ENCODE results near the gene PTP4A2.
"Not testable (repeated sequence)": the region's sequence is repeated elsewhere in the genome, so short reads cannot be mapped to it uniquely, and the experiment has no call there.

PTP4A2 gene

GRCh38 chr1:31949862-31950261, 11.7 kb upstream of the PTP4A2 start:
- DNase-seq (ENCODE audit: low spot score) = no peak

GRCh38 chr1:31945677-31946076, 7.5 kb upstream of the PTP4A2 start:
- DNase-seq (ENCODE audit: low spot score) = not testable (repeated sequence)

GRCh38 chr1:31944205-31945089, 6.3 kb upstream of the PTP4A2 start:
- peak; percentile 88 for DNase-seq (ENCODE audit: low spot score)

DNA sequence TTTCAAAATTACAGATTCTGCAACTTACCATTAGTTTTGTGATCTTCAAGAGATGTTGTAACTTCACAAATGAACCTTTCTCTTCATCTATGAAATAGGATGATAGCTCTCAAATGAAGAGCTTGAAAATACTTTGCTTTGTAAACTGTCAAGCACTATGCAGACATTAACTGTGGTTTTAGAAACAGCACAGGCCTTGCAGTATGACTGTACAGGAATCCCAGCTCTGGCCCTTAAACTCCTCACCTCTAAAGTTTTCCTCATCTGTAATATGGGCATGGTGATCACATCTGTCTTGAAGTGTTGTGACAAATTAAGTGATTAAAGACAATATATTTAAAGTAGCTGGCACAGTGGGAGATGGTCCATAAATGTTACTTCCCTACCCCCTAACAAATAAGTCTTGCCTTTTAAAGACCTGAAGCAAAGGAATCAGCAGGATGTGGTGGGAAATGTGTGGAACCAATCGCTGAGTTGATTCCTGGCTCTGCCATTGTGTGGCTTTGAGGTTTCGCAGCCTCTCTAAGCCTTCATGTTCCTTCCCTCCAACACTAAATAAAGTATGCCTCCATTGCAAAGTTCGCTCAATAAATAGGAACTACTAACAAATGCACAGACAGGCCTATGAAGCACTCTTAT, 5.5 kb upstream of the PTP4A2 start:
- DNase-seq (ENCODE audit: low spot score) = no peak

DNA sequence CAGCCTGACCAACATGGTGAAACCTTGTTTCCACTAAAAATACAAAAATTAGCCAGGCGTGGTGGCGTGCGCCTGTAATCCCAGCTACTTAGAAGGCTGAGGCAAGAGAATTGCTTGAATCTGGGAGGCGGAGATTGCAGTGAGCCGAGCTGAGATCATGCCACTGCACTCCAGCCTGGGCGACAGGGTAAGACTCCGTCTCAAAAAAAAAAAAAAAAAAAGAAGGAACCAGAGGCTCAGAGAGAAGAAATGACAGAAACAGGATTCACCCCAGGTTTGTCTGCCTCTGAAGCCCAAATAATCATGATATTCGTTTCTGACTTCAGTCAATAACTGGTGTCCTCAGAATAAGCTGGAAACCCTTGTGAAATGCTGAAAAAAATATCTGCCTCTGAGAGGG, 3.9 kb upstream of the PTP4A2 start:
- not testable (repeated sequence) for DNase-seq (ENCODE audit: low spot score)

DNA sequence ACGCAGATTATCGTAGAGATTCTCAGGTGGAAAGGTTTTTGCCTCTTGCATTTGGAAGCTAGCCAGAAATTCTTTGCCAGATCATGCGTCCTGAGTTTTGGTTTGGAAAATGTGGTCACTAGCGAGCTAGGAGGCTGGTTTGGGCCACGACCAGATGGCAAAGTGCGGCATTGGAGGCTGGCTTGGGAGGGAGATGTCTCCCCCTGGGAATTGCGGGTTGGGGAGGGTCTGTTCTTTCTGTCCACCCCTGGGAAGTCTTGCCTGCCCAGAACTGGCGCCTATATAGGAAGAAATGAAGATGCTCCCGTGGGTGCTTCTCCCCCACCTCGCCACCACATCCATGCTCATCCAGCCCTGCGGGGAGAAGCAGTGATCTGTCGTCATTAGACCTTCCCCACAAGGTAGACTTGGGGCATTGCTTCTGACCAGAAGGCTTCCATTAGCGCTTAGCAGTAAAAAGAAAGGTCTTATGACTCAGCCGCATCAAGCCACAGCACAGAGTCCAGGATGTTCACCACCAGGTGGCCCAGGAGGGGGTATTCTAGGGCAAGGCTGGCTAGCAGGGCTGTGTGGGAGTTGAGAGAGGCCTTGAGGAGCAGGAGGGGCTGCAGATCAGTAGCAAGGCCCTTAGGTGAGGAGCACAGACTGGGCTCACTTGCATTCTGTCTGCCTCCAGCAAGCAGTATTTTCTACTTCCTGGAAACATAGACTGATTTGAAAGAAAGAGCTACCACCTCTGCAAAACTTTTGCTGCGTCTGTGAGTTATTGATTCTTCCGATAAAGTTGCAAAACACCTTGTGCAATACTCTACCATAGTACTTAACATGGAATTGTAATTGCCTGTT, 1.5 kb upstream of the PTP4A2 start:
- DNase-seq (ENCODE audit: low spot score) = peak; percentile 28

DNA sequence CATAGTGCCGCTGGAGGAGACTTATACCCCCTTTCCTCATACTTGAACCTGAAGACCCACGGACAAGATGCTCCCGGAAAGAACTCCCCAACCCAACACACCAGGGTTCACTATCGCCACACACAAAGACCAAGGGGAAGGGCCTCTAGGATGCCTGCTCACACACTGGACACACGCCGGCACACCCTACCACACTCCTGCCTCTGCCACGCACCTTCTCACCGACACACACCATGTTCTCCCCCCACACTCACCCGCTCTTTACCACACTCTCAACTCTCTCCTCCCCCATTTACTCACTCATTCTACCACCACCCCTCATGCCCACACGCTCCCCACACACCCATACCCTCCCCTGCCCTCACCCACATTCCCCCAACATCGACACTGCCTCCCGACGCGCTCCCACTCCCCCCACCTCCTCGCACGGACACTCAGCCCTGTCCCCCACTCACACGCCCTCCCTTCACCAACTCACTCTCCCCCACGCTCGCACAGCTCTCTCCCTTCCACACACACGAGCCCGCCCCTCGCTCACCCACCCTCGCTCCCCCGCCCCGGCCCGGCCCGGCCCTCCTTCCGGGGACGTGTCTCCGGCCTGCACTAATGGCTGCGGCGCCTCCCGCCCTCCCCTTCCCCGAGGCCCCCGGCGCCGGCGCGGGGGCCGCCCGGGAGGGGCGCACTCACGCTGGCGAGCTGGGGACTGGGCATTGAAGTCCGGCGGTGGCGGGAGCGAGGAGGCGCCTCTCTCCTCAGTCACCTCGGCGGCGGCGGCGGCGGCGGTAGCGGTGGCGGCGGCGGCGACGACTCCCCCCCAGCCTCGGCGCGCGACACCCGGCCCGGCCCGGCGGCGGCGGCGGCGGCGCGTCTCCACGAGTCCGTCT, 626 bp downstream of the PTP4A2 start:
- DNase-seq (ENCODE audit: low spot score) = peak; percentile 78

DNA sequence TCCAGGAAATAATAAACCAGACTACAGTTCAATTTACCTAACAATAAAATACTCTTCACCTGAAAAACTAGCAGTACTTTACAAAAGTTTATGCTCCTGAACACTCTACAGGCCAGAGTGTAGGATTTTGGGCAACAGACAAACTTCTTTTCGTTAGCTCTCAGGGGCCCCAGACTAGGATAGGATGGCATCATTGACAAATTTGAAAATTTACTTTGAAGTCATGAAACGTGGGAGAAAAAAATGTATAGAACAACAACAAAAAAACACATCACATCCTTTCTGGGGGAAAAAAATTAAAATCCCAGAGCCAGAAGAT, 1.2 kb downstream of the PTP4A2 start:
- no peak for DNase-seq (ENCODE audit: low spot score)

GRCh38 chr1:31936278-31936980, 1.7 kb downstream of the PTP4A2 start:
- no peak for DNase-seq (ENCODE audit: low spot score)

- peak; percentile 46 for DNase-seq (ENCODE audit: low spot score)
Measured at GRCh38 chr1:31934706-31935629, 3.2 kb downstream of the PTP4A2 start.

DNA sequence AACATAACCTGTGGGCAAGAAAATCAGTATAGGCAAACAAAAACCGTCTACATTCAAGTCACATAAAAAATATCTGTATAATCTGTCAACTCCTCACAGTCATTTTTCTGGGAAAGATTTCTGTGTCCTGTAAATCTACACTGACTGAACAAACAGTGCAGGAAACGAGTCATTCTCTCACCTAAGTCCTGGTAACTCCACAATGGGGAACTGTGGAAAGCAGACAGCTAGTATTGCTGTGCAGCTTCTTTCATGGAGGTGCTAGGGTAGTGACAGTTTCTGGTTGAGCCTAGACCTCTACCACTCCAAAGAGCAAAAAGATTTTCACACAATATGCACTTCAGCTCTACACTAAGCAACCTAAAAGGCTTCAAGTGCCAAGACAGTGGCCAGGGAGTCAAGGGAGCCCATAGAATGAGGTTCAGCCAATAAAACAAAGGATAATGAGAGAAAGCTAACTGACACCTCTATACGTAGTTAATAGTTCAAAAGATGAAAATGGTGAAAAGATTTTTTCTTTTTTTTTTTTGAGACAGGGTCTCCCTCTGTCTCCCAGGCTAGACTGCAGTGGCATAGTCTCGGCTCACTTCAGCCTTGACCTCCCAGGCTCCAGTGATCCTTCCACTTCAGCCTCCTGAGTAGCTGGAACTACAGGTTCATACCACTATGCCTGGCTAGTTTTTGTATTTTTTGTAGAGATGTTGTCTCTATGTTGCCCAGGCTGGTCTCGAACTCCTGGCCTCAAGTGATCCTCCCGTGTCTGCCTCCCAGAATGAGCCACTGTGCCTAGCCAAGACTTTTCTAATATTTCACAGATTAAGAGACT, 5.5 kb downstream of the PTP4A2 start:
- no peak for DNase-seq (ENCODE audit: low spot score)

DNA sequence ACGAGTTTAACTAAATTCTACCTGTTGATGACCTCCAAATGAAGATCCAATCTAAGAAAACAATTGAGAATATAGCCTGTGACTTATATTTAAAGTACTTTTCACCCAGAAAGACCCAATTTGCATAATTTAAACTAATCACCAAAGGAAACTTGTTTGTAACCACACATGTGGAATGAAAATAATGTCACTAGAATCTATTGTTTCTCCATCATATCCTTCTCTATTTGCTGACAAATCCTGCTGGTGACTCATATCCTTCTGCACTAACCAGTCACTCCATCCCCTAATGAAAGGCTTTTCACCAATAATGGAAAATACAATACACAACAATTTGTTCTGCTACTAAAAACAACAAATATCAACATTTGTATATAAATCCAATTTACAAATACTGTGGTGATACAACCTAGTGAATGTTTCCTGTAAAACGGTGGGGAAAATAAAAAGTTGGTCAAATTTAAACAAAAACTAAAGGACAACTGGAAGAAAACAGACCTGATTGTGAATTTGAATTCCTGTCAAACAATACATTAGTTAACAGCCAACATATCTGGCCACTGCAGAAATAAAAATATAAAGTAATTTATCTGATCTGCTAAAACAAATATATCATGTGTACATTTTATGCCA, 6.5 kb downstream of the PTP4A2 start:
- DNase-seq (ENCODE audit: low spot score) = peak; percentile 43

- no peak for DNase-seq (ENCODE audit: low spot score)
Measured at GRCh38 chr1:31930836-31931592, 7.2 kb downstream of the PTP4A2 start.

DNA sequence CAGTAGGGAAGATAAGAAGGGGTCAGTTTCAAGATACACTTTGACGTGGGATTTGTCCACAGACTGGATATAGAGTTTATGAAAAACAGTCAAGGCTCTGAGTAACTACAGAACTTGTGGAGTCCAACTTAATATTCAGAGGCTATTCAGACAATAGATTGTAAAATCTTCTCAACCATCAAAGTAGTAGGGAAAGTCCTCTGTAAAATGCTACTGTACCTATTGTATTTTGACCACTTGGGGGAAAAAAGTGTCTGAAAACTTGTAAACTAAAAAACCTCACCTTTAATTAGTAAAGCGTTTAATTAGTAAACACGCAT, 10.5 kb downstream of the PTP4A2 start:
- no peak for DNase-seq (ENCODE audit: low spot score)

DNA sequence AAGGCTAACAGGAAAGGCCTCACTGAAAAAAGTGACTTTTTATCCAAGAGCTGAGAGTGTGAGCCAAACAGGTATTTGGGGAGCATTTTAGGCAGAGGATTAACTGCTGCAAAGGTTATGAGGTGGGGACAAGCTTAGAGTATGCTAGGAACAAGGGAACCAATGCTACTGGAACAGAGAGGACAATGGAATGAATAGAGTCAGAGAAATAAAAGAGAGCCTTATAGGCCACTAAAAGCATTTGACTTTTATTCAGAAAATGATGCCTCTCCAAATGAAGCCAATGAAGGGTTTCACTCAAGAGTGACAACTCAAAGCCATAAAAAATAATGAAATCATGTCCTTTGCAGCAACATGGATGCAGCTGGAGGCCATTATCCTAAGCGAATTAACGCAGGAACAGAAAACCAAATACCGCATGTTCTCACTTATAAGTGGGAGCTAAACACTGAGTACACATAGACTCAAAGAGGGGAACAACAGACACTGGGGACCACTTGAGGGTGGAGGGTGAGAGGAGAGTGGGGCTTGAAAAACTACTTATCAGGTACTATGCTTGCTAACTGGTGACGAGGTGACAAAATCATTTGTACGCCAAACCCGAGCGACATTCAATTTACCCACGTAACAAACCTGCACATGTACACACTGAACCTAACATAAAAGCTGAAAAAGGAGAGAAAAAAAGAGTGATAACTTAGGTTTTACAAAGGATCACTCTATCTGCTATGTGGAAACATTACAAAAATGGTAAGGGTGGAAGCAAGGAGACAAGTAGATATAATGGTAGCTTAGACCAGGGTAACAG, 11.1 kb downstream of the PTP4A2 start:
- DNase-seq (ENCODE audit: low spot score) = no peak

- DNase-seq (ENCODE audit: low spot score) = no peak
Measured at GRCh38 chr1:31926252-31926651, 11.9 kb downstream of the PTP4A2 start.

GRCh38 chr1:31925824-31926223, 12.3 kb downstream of the PTP4A2 start:
- DNase-seq (ENCODE audit: low spot score) = not testable (repeated sequence)

Data from AG20443 (cell line).